HepG2 (cell line): ENCODE measurements around the gene SLC26A2. TPM values are rescaled to one million over a fixed set of nuclear protein-coding genes. Genes with fewer than 3 reads are reported as not detected.

Experiments
- ATF1 ChIP-seq: IDR thresholded peaks from 2 replicates; pipeline ENCODE4 v1.6.1; 2016; ENCODE audit warnings: mild to moderate bottlenecking, control low read depth
- ATF7-NPFF ChIP-seq: sonication (generic); formaldehyde crosslinking; IDR thresholded peaks from 2 replicates; pipeline ENCODE4 v1.8.1; 2023; ENCODE audit warnings: mild to moderate bottlenecking, low read depth, missing genetic modification reagents, moderate library complexity
- JARID2 ChIP-seq: sonication (generic); formaldehyde crosslinking; IDR thresholded peaks from 2 replicates; pipeline ENCODE4 v1.8.1; 2023; ENCODE audit warnings: missing genetic modification reagents, inconsistent platforms; ENCODE audit not compliant: insufficient replicate concordance
- JUND ChIP-seq: sonication (generic); formaldehyde crosslinking; IDR thresholded peaks from 2 replicates; pipeline ENCODE4 v1.8.0; 2022; ENCODE audit warnings: mild to moderate bottlenecking, missing genetic modification reagents
- PHF5A ChIP-seq: IDR thresholded peaks from one replicate; pipeline ENCODE4 v1.6.1; 2018; ENCODE audit warnings: low read depth, missing genetic modification reagents; ENCODE audit not compliant: unreplicated experiment
- SOX13 ChIP-seq, 3 experiments: fragments of 450-650 bp in 1 of 3; sonication (generic) in 1 of 3; formaldehyde crosslinking in 1 of 3; IDR thresholded peaks in 2 of 3; conservative IDR thresholded peaks in 1 of 3; 2 replicates each; pipeline versions ENCODE4 v1.5.0 to v1.6.1; 2016 to 2020; ENCODE audit warnings: antibody characterized with exemption in 1 of 3, mild to moderate bottlenecking in 1 of 3, missing compliant biosample characterization in 1 of 3, missing genetic modification reagents in 1 of 3, moderate library complexity in 1 of 3
- TEAD3 ChIP-seq: optimal IDR thresholded peaks from 2 replicates; pipeline ENCODE3; 2016; ENCODE audit warnings: borderline replicate concordance
- ZNF33A ChIP-seq: sonication (generic); formaldehyde crosslinking; IDR thresholded peaks from 2 replicates; pipeline ENCODE4 v1.5.1; 2020; ENCODE audit warnings: missing genetic modification reagents, mild to moderate bottlenecking, moderate library complexity, borderline replicate concordance
- ZNF777 ChIP-seq: sonication (generic); formaldehyde crosslinking; IDR thresholded peaks from 2 replicates; pipeline ENCODE4 v1.4.0; 2020; ENCODE audit warnings: missing genetic modification reagents
- ZNF891 ChIP-seq: sonication (generic); formaldehyde crosslinking; IDR thresholded peaks from 2 replicates; pipeline ENCODE4 v1.5.0; 2020; ENCODE audit warnings: mild to moderate bottlenecking, missing genetic modification reagents
- polyA plus RNA-seq, 8 experiments: library from polyadenylated mRNA; depleted of rRNA in 3 of 8; stranded (reverse) in 7 of 8; unstranded in 1 of 8; fragments of >200 nt; fragmentation: Illumina TruSeq in 4 of 8; extraction: Trizol in 4 of 8; gene quantifications; 2 replicates each; pipeline versions ENCODE4 v1.2.1 to v1.2.3, GENCODE V29; 2011 to 2016; ENCODE audit warnings: low read depth in 4 of 8, missing spikeins in 1 of 8, mixed read lengths in 1 of 8; ENCODE audit not compliant: insufficient read depth in 1 of 8
- total RNA-seq, 5 experiments: library from RNA; depleted of rRNA; stranded (reverse); fragments of >200 nt; fragmentation: Illumina TruSeq; extraction: Trizol; gene quantifications; 2 replicates each; pipeline ENCODE4 v1.2.3, GENCODE V29; 2016; ENCODE audit warnings: low read depth in 1 of 5
- TF ChIP-seq, protein P1 (sequence below): sonication (generic); formaldehyde crosslinking; IDR thresholded peaks from 2 replicates; pipeline ENCODE4 v1.4.0; 2020; ENCODE audit warnings: missing genetic modification reagents
- TF ChIP-seq, protein P2 (sequence below): IDR thresholded peaks from 2 replicates; pipeline ENCODE4 v1.6.1; 2016; ENCODE audit warnings: low read depth, missing genetic modification reagents, missing compliant biosample characterization
- TF ChIP-seq, protein P3 (sequence below): sonication (generic); IDR thresholded peaks from 2 replicates; pipeline ENCODE4 v1.6.1; 2016; ENCODE audit warnings: low read depth, borderline replicate concordance
- TF ChIP-seq, protein P4 (sequence below): sonication (generic); formaldehyde crosslinking; IDR thresholded peaks from 2 replicates; pipeline ENCODE4 v1.5.1; 2020; ENCODE audit warnings: missing genetic modification reagents, mild to moderate bottlenecking, borderline replicate concordance

SLC26A2 gene
- total and polyA plus RNA-seq, 2 of the 13 experiments (the other 11 are each of a cell fraction or from before 2014, with no cell fraction given): 2.2 to 7.9 TPM

DNA sequence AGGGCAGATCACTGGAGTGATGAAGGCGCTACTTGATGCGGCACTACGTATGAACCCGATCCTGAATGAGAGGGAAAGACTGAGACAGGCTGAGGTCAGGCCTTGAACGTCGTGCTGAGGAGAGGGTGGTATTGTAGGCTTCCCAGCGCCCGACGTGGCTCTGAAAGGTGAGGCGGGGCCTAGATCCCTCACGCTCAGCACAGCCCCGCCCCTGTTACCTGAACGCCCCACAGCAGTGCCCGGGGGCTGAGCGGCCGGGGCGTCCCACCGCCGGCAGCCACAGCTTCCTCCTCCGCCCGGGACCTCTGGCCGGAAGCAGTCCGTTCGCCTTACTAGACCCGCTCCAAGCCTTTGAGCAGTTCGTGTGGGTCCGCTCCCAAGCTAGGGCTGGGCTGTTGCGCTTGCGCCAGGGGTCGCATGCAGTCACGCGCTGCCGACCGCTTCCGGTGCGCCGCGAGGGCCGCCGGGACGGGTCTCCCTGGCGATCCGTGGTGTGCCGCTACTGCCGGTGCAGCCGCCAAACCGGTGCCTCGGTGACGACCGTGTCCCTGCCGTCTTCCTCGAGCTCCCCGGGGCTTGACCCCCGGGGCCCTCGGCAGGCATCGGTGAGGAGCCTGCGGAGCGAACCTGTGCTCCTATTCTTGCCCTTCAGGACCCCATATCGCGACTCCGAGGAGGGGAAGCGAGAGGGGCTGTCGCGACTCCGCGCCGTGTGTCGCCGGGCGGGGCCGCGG lies 39.9 kb downstream of the SLC26A2 start, which contains the start of the genes HMGXB3 and TIGD6 (continued):
- TF ChIP-seq ATF1 (CRISPR knock-in tag): peak; percentile 77
- peak; percentile 76 for TF ChIP-seq JARID2 (CRISPR knock-in tag)
- TF ChIP-seq, protein P1, sequence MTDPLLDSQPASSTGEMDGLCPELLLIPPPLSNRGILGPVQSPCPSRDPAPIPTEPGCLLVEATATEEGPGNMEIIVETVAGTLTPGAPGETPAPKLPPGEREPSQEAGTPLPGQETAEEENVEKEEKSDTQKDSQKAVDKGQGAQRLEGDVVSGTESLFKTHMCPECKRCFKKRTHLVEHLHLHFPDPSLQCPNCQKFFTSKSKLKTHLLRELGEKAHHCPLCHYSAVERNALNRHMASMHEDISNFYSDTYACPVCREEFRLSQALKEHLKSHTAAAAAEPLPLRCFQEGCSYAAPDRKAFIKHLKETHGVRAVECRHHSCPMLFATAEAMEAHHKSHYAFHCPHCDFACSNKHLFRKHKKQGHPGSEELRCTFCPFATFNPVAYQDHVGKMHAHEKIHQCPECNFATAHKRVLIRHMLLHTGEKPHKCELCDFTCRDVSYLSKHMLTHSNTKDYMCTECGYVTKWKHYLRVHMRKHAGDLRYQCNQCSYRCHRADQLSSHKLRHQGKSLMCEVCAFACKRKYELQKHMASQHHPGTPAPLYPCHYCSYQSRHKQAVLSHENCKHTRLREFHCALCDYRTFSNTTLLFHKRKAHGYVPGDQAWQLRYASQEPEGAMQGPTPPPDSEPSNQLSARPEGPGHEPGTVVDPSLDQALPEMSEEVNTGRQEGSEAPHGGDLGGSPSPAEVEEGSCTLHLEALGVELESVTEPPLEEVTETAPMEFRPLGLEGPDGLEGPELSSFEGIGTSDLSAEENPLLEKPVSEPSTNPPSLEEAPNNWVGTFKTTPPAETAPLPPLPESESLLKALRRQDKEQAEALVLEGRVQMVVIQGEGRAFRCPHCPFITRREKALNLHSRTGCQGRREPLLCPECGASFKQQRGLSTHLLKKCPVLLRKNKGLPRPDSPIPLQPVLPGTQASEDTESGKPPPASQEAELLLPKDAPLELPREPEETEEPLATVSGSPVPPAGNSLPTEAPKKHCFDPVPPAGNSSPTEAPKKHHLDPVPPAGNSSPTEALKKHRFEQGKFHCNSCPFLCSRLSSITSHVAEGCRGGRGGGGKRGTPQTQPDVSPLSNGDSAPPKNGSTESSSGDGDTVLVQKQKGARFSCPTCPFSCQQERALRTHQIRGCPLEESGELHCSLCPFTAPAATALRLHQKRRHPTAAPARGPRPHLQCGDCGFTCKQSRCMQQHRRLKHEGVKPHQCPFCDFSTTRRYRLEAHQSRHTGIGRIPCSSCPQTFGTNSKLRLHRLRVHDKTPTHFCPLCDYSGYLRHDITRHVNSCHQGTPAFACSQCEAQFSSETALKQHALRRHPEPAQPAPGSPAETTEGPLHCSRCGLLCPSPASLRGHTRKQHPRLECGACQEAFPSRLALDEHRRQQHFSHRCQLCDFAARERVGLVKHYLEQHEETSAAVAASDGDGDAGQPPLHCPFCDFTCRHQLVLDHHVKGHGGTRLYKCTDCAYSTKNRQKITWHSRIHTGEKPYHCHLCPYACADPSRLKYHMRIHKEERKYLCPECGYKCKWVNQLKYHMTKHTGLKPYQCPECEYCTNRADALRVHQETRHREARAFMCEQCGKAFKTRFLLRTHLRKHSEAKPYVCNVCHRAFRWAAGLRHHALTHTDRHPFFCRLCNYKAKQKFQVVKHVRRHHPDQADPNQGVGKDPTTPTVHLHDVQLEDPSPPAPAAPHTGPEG (CRISPR knock-in tag): no peak
- peak; percentile 65 for TF ChIP-seq TEAD3
- no peak for TF ChIP-seq ZNF33A (CRISPR knock-in tag)
- peak; percentile 1 for TF ChIP-seq ZNF891
- TF ChIP-seq, protein P2, sequence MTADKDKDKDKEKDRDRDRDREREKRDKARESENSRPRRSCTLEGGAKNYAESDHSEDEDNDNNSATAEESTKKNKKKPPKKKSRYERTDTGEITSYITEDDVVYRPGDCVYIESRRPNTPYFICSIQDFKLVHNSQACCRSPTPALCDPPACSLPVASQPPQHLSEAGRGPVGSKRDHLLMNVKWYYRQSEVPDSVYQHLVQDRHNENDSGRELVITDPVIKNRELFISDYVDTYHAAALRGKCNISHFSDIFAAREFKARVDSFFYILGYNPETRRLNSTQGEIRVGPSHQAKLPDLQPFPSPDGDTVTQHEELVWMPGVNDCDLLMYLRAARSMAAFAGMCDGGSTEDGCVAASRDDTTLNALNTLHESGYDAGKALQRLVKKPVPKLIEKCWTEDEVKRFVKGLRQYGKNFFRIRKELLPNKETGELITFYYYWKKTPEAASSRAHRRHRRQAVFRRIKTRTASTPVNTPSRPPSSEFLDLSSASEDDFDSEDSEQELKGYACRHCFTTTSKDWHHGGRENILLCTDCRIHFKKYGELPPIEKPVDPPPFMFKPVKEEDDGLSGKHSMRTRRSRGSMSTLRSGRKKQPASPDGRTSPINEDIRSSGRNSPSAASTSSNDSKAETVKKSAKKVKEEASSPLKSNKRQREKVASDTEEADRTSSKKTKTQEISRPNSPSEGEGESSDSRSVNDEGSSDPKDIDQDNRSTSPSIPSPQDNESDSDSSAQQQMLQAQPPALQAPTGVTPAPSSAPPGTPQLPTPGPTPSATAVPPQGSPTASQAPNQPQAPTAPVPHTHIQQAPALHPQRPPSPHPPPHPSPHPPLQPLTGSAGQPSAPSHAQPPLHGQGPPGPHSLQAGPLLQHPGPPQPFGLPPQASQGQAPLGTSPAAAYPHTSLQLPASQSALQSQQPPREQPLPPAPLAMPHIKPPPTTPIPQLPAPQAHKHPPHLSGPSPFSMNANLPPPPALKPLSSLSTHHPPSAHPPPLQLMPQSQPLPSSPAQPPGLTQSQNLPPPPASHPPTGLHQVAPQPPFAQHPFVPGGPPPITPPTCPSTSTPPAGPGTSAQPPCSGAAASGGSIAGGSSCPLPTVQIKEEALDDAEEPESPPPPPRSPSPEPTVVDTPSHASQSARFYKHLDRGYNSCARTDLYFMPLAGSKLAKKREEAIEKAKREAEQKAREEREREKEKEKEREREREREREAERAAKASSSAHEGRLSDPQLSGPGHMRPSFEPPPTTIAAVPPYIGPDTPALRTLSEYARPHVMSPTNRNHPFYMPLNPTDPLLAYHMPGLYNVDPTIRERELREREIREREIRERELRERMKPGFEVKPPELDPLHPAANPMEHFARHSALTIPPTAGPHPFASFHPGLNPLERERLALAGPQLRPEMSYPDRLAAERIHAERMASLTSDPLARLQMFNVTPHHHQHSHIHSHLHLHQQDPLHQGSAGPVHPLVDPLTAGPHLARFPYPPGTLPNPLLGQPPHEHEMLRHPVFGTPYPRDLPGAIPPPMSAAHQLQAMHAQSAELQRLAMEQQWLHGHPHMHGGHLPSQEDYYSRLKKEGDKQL (CRISPR knock-in tag): 0 out of 2 replicates have a peak, but pooled peaks have one; percentile 48
- no peak for TF ChIP-seq SOX13 (IDR thresholded peaks at IDR 0.05)
- peak in 1 of 2 experiments; percentile 17; a peak in 1 of 4 replicates for TF ChIP-seq SOX13 (CRISPR knock-in tag; conservative IDR thresholded peaks at IDR 0.05 in 1 of 2, IDR thresholded peaks at IDR 0.05 in 1 of 2)
- TF ChIP-seq, protein P3, sequence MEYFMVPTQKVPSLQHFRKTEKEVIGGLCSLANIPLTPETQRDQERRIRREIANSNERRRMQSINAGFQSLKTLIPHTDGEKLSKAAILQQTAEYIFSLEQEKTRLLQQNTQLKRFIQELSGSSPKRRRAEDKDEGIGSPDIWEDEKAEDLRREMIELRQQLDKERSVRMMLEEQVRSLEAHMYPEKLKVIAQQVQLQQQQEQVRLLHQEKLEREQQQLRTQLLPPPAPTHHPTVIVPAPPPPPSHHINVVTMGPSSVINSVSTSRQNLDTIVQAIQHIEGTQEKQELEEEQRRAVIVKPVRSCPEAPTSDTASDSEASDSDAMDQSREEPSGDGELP: peak; percentile 43; the same call in 1 of the 2 replicates
- TF ChIP-seq ZNF777 (CRISPR knock-in tag): peak; percentile 48; the same call in 1 of the 2 replicates
- TF ChIP-seq PHF5A (CRISPR knock-in tag): peak; percentile 71
- TF ChIP-seq, protein P4, sequence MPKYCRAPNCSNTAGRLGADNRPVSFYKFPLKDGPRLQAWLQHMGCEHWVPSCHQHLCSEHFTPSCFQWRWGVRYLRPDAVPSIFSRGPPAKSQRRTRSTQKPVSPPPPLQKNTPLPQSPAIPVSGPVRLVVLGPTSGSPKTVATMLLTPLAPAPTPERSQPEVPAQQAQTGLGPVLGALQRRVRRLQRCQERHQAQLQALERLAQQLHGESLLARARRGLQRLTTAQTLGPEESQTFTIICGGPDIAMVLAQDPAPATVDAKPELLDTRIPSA (CRISPR knock-in tag): peak; percentile 94; the same call in 1 of the 2 replicates
- TF ChIP-seq JUND (CRISPR knock-in tag): no peak
- peak; percentile 94 for TF ChIP-seq ATF7-NPFF (CRISPR knock-in tag)
